ENCODE results near the gene CA9.

DNA sequence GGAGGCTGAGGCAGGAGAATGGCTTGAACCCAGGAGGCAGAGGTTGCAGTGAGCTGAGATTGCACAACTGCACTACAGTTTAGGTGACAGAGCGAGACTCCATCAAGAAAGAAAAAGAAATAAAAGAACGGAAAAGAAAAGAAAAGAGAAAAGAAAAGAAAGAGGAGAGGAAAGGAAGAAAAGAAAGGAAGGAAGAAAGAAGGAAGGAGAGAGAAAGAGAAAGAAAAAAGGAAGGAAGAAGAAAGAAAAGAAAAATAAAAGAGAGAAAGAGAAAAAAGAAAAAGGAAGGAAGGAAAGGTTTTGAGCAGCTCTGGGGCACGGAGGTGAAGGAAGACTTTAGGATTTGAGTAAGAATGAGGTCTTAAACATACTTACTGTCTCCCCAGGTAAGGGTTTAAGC lies 39.9 kb downstream of the CA9 start:
- TF ChIP-seq CTCF (conservative IDR thresholded peaks at IDR 0.05; ENCODE audit: low read depth in 2 of 2) (no peak), POLR2AphosphoS5 (IDR thresholded peaks at IDR 0.05; ENCODE audit: low read depth) (no peak), CREB1 (CRISPR knock-in tag; IDR thresholded peaks at IDR 0.05; ENCODE audit: low read depth) (no peak), EZH2 (IDR thresholded peaks at IDR 0.05; ENCODE audit: low read depth, unreplicated experiment) (no peak), ZNF114 (CRISPR knock-in tag; IDR thresholded peaks at IDR 0.05) (no peak), REST (IDR thresholded peaks at IDR 0.05; ENCODE audit: unreplicated experiment) (no peak), ETS1 (IDR thresholded peaks at IDR 0.05) (no peak), JUNB (IDR thresholded peaks at IDR 0.05; ENCODE audit: unreplicated experiment) (no peak), EZH2phosphoT487 (IDR thresholded peaks at IDR 0.05; ENCODE audit: unreplicated experiment) (no peak), ZNF331 (CRISPR knock-in tag; IDR thresholded peaks at IDR 0.05; ENCODE audit: low read depth) (no peak)
